Neural cell (in vitro differentiated cells): ENCODE measurements around the gene KLHL3.

Experiments used
- EP300 ChIP-seq: fragments of 450-650 bp; conservative IDR thresholded peaks from 2 replicates; pipeline ENCODE4 v1.6.1; 2014; ENCODE audit warnings: antibody characterized with exemption, mild to moderate bottlenecking, moderate library complexity; ENCODE audit not compliant: poor library complexity, severe bottlenecking
- EZH2 ChIP-seq: fragments of 200-600, 300-800 bp; shearing (Covaris generic), sonication (generic); IDR thresholded peaks from 2 replicates; pipeline ENCODE4 v1.6.1; 2014; ENCODE audit warnings: antibody characterized with exemption, low read length, borderline replicate concordance, mild to moderate bottlenecking; ENCODE audit not compliant: insufficient read depth, poor library complexity, severe bottlenecking
- MXI1 ChIP-seq: fragments of 450-650 bp; conservative IDR thresholded peaks from 2 replicates; pipeline ENCODE4 v1.6.1; 2014; ENCODE audit warnings: antibody characterized with exemption, mild to moderate bottlenecking; ENCODE audit not compliant: poor library complexity, severe bottlenecking
- POLR2AphosphoS5 ChIP-seq: IDR thresholded peaks from 2 replicates; pipeline ENCODE4 v1.6.1; 2012
- RAD21 ChIP-seq: fragments of 450-650 bp; conservative IDR thresholded peaks from 2 replicates; pipeline ENCODE4 v1.6.1; 2014; ENCODE audit warnings: antibody characterized with exemption, mild to moderate bottlenecking, moderate library complexity
- SMC3 ChIP-seq: fragments of 450-650 bp; conservative IDR thresholded peaks from 2 replicates; pipeline ENCODE4 v1.6.1; 2014; ENCODE audit warnings: antibody characterized with exemption, mild to moderate bottlenecking, moderate library complexity; ENCODE audit not compliant: poor library complexity
- TAF1 ChIP-seq: IDR thresholded peaks from 2 replicates; pipeline ENCODE4 v1.6.1; 2012; ENCODE audit warnings: low read depth
- TF ChIP-seq, protein P1 (sequence below): fragments of 450-650 bp; IDR thresholded peaks from 2 replicates; pipeline ENCODE4 v1.5.1; 2014; ENCODE audit warnings: antibody characterized with exemption, mild to moderate bottlenecking, moderate library complexity; ENCODE audit not compliant: poor library complexity, severe bottlenecking
- TF ChIP-seq, protein P2 (sequence below): IDR thresholded peaks from 2 replicates; pipeline ENCODE4 v1.6.1; 2012; ENCODE audit warnings: borderline replicate concordance

DNA sequence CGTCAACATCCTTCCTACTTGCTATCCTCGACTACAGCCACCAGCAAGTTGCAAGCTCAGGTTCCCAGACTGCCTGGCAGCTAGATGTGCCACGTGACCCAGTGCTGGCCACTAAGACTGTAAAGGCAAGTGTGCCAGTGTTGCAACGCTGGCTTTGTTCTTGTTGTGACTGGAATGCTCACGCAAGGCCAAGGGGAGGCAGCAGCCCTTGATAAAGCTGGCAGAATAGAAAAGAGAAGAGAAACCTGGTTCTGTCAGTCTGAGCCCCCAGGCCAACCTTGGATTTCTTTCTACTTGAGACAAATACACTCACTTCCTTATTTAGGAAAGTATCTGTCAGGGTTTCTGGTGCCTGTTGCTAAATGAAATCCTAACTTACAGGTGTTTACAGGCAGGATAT, 113.0 kb downstream of the KLHL3 start:
- TF ChIP-seq, protein P1, sequence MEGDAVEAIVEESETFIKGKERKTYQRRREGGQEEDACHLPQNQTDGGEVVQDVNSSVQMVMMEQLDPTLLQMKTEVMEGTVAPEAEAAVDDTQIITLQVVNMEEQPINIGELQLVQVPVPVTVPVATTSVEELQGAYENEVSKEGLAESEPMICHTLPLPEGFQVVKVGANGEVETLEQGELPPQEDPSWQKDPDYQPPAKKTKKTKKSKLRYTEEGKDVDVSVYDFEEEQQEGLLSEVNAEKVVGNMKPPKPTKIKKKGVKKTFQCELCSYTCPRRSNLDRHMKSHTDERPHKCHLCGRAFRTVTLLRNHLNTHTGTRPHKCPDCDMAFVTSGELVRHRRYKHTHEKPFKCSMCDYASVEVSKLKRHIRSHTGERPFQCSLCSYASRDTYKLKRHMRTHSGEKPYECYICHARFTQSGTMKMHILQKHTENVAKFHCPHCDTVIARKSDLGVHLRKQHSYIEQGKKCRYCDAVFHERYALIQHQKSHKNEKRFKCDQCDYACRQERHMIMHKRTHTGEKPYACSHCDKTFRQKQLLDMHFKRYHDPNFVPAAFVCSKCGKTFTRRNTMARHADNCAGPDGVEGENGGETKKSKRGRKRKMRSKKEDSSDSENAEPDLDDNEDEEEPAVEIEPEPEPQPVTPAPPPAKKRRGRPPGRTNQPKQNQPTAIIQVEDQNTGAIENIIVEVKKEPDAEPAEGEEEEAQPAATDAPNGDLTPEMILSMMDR = no peak
- TF ChIP-seq POLR2AphosphoS5 (no peak), EZH2 (no peak), EP300 (no peak), MXI1 (no peak), TAF1 (no peak), RAD21 (no peak), SMC3 (no peak)
- TF ChIP-seq, protein P2, sequence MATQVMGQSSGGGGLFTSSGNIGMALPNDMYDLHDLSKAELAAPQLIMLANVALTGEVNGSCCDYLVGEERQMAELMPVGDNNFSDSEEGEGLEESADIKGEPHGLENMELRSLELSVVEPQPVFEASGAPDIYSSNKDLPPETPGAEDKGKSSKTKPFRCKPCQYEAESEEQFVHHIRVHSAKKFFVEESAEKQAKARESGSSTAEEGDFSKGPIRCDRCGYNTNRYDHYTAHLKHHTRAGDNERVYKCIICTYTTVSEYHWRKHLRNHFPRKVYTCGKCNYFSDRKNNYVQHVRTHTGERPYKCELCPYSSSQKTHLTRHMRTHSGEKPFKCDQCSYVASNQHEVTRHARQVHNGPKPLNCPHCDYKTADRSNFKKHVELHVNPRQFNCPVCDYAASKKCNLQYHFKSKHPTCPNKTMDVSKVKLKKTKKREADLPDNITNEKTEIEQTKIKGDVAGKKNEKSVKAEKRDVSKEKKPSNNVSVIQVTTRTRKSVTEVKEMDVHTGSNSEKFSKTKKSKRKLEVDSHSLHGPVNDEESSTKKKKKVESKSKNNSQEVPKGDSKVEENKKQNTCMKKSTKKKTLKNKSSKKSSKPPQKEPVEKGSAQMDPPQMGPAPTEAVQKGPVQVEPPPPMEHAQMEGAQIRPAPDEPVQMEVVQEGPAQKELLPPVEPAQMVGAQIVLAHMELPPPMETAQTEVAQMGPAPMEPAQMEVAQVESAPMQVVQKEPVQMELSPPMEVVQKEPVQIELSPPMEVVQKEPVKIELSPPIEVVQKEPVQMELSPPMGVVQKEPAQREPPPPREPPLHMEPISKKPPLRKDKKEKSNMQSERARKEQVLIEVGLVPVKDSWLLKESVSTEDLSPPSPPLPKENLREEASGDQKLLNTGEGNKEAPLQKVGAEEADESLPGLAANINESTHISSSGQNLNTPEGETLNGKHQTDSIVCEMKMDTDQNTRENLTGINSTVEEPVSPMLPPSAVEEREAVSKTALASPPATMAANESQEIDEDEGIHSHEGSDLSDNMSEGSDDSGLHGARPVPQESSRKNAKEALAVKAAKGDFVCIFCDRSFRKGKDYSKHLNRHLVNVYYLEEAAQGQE = no peak
